ENCODE data around the gene OR7G3. TPM values are rescaled to one million over a fixed set of nuclear protein-coding genes. Genes with fewer than 3 reads are reported as not detected.
A peak's percentile ranks its signal among the peaks of the same experiment; 100 is the strongest.

The OR7G3 gene
- polyA plus RNA-seq (2014; cell fraction: cytosol; rRNA removed): not detected in 2 replicates
- polyA plus RNA-seq (2014; cell fraction: nucleus; rRNA removed): not detected in 2 replicates

DNA sequence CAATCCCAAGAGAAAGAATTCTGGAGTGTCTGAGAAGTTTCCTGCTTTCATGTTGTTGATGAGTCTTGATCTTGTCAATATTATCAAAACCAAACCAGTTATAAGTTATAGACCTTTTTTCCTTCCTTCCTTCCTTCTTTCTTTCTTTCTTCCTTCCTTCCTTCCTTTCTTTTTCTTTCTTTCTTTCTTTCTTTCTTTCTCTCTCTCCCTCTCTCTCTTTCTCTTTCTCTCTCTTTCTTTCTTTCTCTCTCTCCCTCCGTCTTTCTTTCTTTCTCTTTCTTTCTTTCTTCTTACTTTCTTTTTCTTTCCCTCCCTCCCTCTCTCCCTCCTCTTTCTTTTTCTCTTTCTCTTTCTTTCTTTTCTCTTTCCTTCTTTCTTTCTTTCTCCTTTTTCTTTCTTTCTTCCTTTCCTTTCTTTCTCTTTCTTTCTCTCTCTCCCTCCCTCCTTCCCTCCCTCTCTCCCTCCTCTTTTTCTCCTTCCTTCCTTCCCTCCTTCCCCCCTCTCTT lies at the start of gene OR7G3:
OR7G3 (minus strand) TSS at position 51 of the 506 bp plus-strand sequence; CDS start at position 51, 0 bp downstream.
- DNase-seq (ENCODE audit: low spot score): no peak

GRCh38 chr19:9175326-9175725 lies 48.6 kb upstream of the OR7G3 start:
- no peak for DNase-seq (ENCODE audit: low spot score)

GRCh38 chr19:9171393-9171991 lies 44.7 kb upstream of the OR7G3 start:
- no peak for DNase-seq (ENCODE audit: low spot score)

DNA sequence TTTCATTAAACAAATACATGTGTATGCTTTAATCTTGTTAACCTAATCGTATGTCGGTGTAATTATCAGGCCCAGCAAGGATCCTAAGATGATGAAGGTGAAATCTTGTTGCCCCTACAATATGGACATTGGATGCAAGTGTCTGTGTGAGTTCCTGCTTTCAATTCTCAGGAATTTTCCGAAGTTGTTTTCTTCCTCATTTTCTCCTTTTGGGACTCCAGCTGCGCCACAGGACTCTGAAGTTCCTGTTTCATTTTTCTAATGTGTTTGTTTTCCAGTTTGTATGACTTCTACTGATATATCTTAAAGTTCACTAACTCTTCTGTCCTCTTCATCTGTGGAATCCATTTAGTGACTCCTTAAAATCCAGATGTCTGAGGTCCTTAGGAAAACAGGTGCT lies 40.1 kb upstream of the OR7G3 start:
- no peak for DNase-seq (ENCODE audit: low spot score)

DNA sequence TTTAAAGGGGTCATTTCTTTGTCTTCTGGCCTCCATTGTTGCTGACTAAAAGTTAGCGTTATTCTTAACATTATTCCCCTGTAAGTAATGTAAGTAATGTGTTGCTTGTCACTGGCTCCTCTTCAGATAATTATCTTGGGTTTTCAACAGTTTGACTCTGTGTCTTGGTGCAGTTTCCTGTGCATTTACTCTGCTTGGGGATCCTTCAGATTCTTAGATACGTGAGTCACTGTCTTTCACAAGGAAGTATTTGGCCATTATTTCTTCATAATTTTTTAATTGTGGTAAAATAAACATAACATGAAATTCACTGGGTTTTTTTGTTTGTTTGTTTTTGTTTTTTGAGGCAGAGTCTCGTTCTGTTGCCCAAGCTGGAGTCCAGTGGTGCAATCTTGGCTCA lies 38.5 kb upstream of the OR7G3 start:
- DNase-seq (ENCODE audit: low spot score): no peak

- no peak for DNase-seq (ENCODE audit: low spot score)
These were observed 34.7 kb upstream of the OR7G3 start for GRCh38 chr19:9161427-9161826.

- no peak for DNase-seq (ENCODE audit: low spot score)
These were observed 33.1 kb upstream of the OR7G3 start for GRCh38 chr19:9159891-9160290.

GRCh38 chr19:9156304-9156703 lies 29.6 kb upstream of the OR7G3 start:
- DNase-seq (ENCODE audit: low spot score): no peak

- DNase-seq (ENCODE audit: low spot score): no peak
These were observed 28.8 kb upstream of the OR7G3 start for GRCh38 chr19:9155591-9155990.

DNA sequence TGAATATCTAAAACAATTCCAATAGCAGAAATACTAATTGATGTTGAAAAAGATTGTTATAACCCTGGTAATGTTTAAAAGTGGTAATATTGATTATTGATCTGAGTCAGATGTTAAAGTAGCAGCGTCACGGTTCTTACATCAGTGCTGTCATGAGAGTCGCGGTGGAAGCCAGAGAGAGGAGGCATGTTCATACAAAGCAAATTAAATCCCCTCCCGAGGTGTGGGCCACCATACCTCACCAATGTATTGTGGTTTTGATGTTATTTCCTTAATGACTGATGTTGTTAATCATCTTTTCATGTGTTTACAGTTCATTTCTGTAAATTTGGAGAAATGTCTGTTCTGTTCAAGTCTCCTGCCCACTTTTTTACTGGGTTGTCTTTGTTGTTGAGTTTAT lies 24.6 kb upstream of the OR7G3 start:
- no peak for DNase-seq (ENCODE audit: low spot score)

DNA sequence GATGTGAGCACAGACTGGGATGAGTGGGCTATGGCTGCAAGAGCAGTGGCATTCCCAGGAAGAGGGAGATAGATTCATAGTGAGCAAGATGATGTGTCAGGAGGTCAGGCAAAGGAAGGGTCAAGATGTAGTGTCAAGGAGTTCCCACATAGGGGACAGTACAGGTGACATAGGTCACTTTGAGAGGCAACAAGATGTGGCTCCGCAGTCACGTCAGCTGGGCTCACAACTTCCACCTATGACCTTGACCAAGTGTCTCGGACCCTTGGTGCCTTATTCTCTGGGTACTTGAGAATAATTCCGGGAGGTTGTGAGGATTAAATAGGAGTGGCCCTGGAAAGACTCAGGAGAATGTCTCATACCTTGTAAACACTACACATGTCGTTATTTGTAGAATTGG lies 23.9 kb upstream of the OR7G3 start:
- DNase-seq (ENCODE audit: low spot score): no peak

GRCh38 chr19:9149997-9150396 lies 23.2 kb upstream of the OR7G3 start:
- DNase-seq (ENCODE audit: low spot score): no peak

DNA sequence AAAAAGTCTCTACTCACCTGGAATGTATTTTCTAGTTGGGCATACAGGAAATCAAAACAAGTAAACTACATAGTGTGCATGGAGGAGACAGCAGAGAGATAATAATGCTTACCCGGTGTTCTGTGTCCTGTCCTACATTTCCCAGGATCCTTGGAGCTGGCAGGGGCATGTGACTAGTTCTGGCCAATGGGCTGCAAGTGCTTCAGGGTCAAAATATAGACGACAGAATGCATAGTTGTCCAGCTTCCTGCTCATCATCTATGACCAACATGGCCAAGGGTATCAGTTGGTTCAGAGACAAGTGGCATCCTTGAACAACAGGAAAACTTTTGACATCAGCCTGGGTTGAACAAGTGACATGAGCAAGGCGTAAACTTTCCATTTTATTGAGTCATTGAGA lies 21.9 kb upstream of the OR7G3 start:
- no peak for DNase-seq (ENCODE audit: low spot score)

- DNase-seq (ENCODE audit: low spot score): no peak
These were observed 20.1 kb upstream of the OR7G3 start for GRCh38 chr19:9146882-9147281.

DNA sequence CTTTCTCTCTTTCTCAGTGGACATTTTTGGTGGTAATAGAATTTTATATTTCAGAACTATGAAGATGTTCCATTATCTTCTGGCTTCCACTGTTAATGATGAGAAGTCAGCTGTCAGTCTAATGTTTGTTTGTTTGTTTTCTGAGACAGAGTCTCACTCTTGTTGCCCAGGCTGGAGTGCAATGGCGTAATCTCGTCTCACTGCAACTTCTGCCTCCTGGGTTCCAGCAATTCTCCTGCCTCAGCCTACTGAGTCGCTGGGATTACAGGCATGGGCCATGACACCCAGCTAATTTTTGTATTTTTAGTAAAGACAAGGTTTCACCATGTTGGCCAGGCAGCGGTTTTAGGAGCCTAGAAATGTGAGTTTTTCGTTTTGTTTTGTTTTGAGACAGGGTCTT lies 18.2 kb upstream of the OR7G3 start:
- no peak for DNase-seq (ENCODE audit: low spot score)

DNA sequence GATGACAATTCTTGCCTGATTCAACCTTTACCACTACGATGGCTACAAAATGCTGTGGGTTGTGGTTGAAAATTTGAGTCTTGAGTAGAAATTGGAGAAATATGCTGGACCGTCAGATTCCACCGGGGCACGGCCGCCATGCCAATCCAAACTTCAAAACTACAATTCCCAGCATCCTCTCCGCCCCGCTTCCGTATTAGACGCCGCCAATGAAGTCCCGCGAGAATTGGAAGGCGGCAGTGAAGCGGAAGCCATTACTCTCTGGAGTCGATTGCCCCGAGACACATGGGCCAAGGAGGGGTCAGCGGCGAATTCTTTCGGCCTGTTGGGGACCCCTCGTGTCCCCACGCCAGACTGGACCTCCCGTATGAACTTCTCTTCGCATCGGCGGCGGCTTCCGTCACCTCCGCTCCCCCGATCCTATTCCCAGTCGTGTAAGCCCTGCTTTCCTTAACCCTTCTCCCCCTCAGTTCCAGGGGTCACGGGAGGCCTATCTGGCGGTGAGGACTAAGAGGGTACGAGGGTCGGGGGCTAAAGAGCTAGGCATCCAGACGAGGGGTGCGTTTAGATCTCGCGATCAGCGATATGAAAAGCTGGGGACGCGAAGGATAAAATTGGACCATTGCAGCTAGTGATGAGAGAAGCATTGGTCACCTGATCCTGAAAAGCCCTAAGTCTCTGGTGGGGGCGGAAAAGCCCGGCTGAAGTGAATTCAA lies 13.6 kb upstream of the OR7G3 start, which contains the start of gene ZNF317:
ZNF317 (plus strand) TSS at position 239 of the 716 bp plus-strand sequence. CDS start 15,620 bp downstream, outside the sequence.
- peak; percentile 93 for DNase-seq (ENCODE audit: low spot score)

DNA sequence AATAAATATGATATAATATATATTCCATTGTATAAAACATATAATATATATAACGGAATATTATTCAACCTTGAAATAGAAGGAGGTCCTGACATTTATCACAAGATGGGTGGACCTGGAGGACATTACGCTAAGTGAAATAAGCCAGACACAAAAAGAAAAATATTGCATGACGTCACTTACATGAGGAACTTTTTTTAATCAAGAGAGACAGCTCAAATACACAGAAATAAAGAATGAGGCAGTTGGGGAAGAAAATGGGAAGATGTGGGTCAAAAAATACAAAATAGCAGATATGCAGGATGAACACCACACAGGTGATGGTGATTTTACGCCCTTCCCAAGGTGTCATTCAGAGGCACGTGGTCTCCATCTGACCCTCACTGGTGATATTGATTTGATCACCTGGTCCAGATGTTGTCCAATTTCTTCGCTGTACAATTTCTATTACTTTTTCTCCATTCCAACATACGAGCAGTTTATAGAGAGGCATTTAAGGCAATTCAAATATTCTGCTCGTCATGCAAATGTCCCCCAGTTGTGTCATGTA lies 12.9 kb upstream of the OR7G3 start:
- peak; percentile 19 for DNase-seq (ENCODE audit: low spot score)

- DNase-seq (ENCODE audit: low spot score): no peak
These were observed 5.7 kb upstream of the OR7G3 start for GRCh38 chr19:9132422-9132821.

GRCh38 chr19:9130965-9131364 lies 4.2 kb upstream of the OR7G3 start:
- no peak for DNase-seq (ENCODE audit: low spot score)

DNA sequence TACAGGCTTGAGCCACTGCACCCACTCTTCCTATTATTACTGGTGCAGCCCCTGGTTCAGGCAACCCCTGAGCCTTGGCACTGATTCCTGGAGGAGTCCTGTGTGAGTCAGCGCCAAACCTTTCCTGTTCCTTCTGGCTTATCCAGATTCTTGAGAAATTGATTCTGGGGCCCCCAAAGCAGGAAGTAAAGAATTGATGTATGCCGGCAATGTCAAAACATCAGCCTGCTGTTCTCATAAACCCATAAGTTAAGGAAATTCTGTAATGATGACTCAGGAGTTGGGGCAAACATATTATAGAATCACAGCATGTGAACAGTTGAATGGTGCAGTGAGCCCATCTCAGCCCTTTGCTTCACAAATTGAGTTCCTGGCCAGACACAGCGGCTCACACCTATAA lies 1.4 kb upstream of the OR7G3 start:
- no peak for DNase-seq (ENCODE audit: low spot score)

- no peak for DNase-seq (ENCODE audit: low spot score)
These were observed 10.2 kb downstream of the OR7G3 start for GRCh38 chr19:9116547-9116946.

GRCh38 chr19:9115307-9115813 lies 11.4 kb downstream of the OR7G3 start, which contains the start of gene OR7G1:
OR7G1 (minus strand) TSS chr19:9115763; CDS start chr19:9115763, 0 bp downstream.
- DNase-seq (ENCODE audit: low spot score): no peak
